ENCODE measurements around the gene RBKS. TPM values are rescaled to one million over a fixed set of nuclear protein-coding genes. Genes with fewer than 3 reads are reported as not detected.

RBKS gene
- total and polyA plus RNA-seq, 2 of the 13 experiments (the other 11 are each of a cell fraction or from before 2014, with no cell fraction given), result 7.7 to 8.3 TPM

DNA sequence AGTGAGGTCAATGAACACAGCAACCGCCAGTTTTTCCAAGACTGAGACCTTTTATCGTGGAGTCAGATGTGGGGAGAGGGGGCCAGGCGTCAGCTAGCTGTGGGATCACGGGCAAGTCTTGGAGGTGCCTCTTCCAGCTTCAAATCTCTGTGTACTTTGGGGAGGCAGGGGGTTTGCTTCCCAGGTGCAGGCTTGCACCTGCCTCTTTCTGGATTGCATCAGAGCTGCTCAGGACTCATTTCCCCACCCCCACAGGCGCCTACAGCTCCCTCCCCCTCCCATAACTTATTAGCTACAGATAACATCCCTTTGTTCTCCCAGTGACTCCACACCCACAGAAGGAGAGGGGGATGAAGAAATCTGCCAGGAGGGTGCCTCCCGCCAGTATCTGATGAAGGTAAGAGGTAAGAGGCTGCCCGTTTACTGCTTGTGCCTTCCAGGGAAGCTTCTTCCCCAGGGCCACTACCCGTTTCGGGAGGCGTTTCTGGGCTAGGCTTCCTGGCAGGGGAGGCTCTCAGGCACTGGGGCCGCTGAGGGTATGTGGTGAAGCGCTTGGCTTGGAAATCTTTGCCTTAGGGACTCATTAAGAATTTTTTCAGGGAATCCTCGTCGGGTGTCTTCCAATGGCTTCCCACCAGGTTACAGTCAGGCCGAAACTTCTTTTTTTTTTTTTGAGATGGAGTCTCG lies 137.5 kb downstream of the RBKS start (continued):
- TF ChIP-seq, protein P1, sequence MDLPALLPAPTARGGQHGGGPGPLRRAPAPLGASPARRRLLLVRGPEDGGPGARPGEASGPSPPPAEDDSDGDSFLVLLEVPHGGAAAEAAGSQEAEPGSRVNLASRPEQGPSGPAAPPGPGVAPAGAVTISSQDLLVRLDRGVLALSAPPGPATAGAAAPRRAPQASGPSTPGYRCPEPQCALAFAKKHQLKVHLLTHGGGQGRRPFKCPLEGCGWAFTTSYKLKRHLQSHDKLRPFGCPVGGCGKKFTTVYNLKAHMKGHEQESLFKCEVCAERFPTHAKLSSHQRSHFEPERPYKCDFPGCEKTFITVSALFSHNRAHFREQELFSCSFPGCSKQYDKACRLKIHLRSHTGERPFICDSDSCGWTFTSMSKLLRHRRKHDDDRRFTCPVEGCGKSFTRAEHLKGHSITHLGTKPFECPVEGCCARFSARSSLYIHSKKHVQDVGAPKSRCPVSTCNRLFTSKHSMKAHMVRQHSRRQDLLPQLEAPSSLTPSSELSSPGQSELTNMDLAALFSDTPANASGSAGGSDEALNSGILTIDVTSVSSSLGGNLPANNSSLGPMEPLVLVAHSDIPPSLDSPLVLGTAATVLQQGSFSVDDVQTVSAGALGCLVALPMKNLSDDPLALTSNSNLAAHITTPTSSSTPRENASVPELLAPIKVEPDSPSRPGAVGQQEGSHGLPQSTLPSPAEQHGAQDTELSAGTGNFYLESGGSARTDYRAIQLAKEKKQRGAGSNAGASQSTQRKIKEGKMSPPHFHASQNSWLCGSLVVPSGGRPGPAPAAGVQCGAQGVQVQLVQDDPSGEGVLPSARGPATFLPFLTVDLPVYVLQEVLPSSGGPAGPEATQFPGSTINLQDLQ (CRISPR knock-in tag; IDR thresholded peaks at IDR 0.05), result 0 out of 2 replicates have a peak, but pooled peaks have one; percentile 26
- TF ChIP-seq STAG1 (CRISPR knock-in tag; IDR thresholded peaks at IDR 0.05) (no peak), ZNF644 (CRISPR knock-in tag; IDR thresholded peaks at IDR 0.05; ENCODE audit: low read depth) (no peak), ZNF775 (CRISPR knock-in tag; IDR thresholded peaks at IDR 0.05; ENCODE audit: borderline replicate concordance) (peak; percentile 53; the same call in 1 of the 2 replicates), ESRRA (CRISPR knock-in tag; IDR thresholded peaks at IDR 0.05; ENCODE audit: low read depth) (no peak; the same call in 1 of the 2 replicates), ZNF768 (CRISPR knock-in tag; IDR thresholded peaks at IDR 0.05) (no peak), NFE2 (CRISPR knock-in tag; IDR thresholded peaks at IDR 0.05) (no peak), ZSCAN20 (CRISPR knock-in tag; IDR thresholded peaks at IDR 0.05; ENCODE audit: borderline replicate concordance) (no peak), RBM39 (IDR thresholded peaks at IDR 0.05; ENCODE audit: low read depth, low read length, poor library complexity, severe bottlenecking) (peak; percentile 13), ZNF879 (CRISPR knock-in tag; IDR thresholded peaks at IDR 0.05) (0 out of 2 replicates have a peak, but pooled peaks have one; percentile 21), ZFYVE20 (CRISPR knock-in tag; IDR thresholded peaks at IDR 0.05; ENCODE audit: borderline replicate concordance, low read depth) (no peak), FOXM1 (CRISPR knock-in tag; IDR thresholded peaks at IDR 0.05) (no peak), SIX4 (CRISPR knock-in tag; IDR thresholded peaks at IDR 0.05) (no peak), DNMT3B (CRISPR knock-in tag; conservative IDR thresholded peaks at IDR 0.05) (no peak), SOX6 (IDR thresholded peaks at IDR 0.05) (no peak), SOX6 (CRISPR knock-in tag; IDR thresholded peaks at IDR 0.05) (peak; percentile 95), HMG20A (CRISPR knock-in tag; IDR thresholded peaks at IDR 0.05; ENCODE audit: borderline replicate concordance) (peak; percentile 66), RAD51 (IDR thresholded peaks at IDR 0.05; ENCODE audit: borderline replicate concordance) (no peak), ARNTL (CRISPR knock-in tag; IDR thresholded peaks at IDR 0.05) (peak; percentile 5; the same call in 1 of the 2 replicates), SMAD1 (CRISPR knock-in tag; IDR thresholded peaks at IDR 0.05; ENCODE audit: borderline replicate concordance, low read depth) (no peak), ZNF788 (CRISPR knock-in tag; IDR thresholded peaks at IDR 0.05; ENCODE audit: borderline replicate concordance) (peak; percentile 47; the same call in 1 of the 2 replicates), ZNF20 (CRISPR knock-in tag; IDR thresholded peaks at IDR 0.05) (no peak), NONO (IDR thresholded peaks at IDR 0.05) (no peak), NONO (CRISPR knock-in tag; conservative IDR thresholded peaks at IDR 0.05) (0 out of 2 replicates have a peak, but pooled peaks have one; percentile 54)
- TF ChIP-seq, protein P2, sequence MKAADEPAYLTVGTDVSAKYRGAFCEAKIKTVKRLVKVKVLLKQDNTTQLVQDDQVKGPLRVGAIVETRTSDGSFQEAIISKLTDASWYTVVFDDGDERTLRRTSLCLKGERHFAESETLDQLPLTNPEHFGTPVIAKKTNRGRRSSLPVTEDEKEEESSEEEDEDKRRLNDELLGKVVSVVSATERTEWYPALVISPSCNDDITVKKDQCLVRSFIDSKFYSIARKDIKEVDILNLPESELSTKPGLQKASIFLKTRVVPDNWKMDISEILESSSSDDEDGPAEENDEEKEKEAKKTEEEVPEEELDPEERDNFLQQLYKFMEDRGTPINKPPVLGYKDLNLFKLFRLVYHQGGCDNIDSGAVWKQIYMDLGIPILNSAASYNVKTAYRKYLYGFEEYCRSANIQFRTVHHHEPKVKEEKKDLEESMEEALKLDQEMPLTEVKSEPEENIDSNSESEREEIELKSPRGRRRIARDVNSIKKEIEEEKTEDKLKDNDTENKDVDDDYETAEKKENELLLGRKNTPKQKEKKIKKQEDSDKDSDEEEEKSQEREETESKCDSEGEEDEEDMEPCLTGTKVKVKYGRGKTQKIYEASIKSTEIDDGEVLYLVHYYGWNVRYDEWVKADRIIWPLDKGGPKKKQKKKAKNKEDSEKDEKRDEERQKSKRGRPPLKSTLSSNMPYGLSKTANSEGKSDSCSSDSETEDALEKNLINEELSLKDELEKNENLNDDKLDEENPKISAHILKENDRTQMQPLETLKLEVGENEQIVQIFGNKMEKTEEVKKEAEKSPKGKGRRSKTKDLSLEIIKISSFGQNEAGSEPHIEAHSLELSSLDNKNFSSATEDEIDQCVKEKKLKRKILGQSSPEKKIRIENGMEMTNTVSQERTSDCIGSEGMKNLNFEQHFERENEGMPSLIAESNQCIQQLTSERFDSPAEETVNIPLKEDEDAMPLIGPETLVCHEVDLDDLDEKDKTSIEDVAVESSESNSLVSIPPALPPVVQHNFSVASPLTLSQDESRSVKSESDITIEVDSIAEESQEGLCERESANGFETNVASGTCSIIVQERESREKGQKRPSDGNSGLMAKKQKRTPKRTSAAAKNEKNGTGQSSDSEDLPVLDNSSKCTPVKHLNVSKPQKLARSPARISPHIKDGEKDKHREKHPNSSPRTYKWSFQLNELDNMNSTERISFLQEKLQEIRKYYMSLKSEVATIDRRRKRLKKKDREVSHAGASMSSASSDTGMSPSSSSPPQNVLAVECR (CRISPR knock-in tag; IDR thresholded peaks at IDR 0.05; ENCODE audit: borderline replicate concordance), result peak; percentile 47; the same call in 1 of the 2 replicates

Data from HepG2 (cell line).